Measurements from ENCODE around the gene EML4. TPM values are rescaled to one million over a fixed set of nuclear protein-coding genes. Genes with fewer than 3 reads are reported as not detected.

The EML4 gene
- total and polyA plus RNA-seq, 3 experiments from 2014 or later, result 58.0 to 70.8 (median 61.5) TPM

DNA sequence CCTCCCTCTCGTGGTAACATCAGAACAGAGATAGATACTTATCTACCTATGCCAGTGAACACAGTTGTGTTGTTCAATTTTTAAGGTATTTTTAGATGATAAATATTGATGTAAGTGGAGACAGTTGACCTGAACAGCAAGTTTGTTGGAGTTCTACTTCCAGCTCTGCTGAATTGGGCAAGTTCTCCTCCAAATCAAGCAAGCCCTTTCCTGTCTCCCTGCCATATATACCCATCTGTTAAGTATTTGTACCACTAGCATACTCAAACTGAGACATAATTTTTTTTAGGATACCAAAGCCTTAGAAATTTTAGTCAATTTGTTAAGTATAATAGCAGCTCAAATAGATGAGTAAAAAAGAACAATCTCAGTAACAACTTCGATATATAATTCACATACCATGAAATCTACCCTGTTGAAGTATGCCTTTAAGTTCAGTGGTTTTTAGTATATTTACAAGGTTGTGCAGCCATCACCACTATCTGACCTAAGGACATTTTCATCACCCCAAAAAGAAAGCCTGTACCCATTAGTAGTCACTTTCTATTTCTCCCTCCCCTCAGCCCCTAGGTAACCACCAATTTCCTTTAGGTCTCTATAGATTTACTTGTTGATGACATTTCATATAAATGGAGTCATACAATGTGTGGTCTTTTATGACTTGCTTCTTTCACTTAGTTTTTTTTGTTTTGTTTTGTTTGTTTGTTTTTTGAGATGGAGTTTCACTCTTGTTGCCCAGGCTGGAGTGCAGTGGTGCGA lies 130.0 kb downstream of the EML4 start:
- Histone ChIP-seq H3K9me3 (ENCODE audit: low read length) (no peaks in the 10 kb centered on the region), H3K4me3 (ENCODE audit: low read length) (no peak overlapping the region), H3K4me1 (ENCODE audit: insufficient read depth, low read length) (peaks cover 49% of the 10 kb centered on the region), H3K36me3 (ENCODE audit: insufficient read depth, low read length) (peaks cover 43% of the 10 kb centered on the region), H3K27ac (ENCODE audit: low read depth, low read length) (no peak overlapping the region), H3K27me3 (ENCODE audit: insufficient read depth, low read length, poor library complexity, severe bottlenecking) (no peaks in the 10 kb centered on the region)
- peaks cover 0 to 2% of the 10 kb centered on the region in 2 donors for H3K27me3 Mint-ChIP-seq
- CTCF ChIA-PET, result interaction anchor here (1.0 kb wide), 1 partner anchor 30 kb away, joined by 6 read pairs; no protein-coding TSS in a partner anchor
- H3K4me3 Mint-ChIP-seq, result peak overlapping the region in 6 of 7 donors; percentile 29 to 63 (median 58)
- H3K4me1 Mint-ChIP-seq, result peaks cover 58 to 76% (median 71%) of the 10 kb centered on the region in 3 donors
- POLR2A ChIA-PET, result no interaction called here
- DNase-seq, result no peak
- peak overlapping the region; percentile 44 to 93 (median 85) for H3K27ac Mint-ChIP-seq
- H3K9me3 Mint-ChIP-seq, result no peaks in the 10 kb centered on the region
- peaks cover 33 to 91% (median 48%) of the 10 kb centered on the region in 3 donors for H3K36me3 Mint-ChIP-seq

DNA sequence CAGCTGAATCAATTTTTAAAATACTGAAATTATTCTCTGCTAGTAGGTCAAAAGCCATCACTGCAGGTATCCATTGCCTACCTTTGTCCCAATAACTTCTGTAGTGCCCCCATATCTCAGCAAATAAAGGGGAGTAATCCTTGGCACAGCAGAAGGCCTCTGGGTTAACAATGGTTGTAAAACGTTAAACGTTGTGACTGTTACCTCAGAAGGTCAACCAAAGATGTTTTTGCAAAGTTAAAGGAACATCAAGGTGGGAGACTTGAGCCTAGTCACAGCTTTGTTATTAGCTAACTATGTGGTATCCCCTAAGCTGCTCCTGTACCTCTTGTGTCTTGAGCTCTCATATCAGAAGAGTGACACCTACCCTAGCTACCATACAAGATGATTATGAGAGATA lies 131.4 kb downstream of the EML4 start:
- peaks cover 38% of the 10 kb centered on the region for H3K36me3 ChIP-seq (ENCODE audit: insufficient read depth, low read length)
- POLR2A ChIA-PET, result no interaction called here
- H3K4me1 Mint-ChIP-seq, result peaks cover 56 to 71% (median 71%) of the 10 kb centered on the region in 3 donors
- H3K4me1 ChIP-seq (ENCODE audit: insufficient read depth, low read length), result peaks cover 49% of the 10 kb centered on the region
- no peaks in the 10 kb centered on the region for H3K27me3 ChIP-seq (ENCODE audit: insufficient read depth, low read length, poor library complexity, severe bottlenecking)
- peak overlapping the region in 3 of 8 donors; percentile 38 to 90 (median 81) for H3K27ac Mint-ChIP-seq
- no peaks in the 10 kb centered on the region for H3K9me3 ChIP-seq (ENCODE audit: low read length)
- H3K36me3 Mint-ChIP-seq, result peaks cover 33 to 89% (median 42%) of the 10 kb centered on the region in 3 donors
- CTCF ChIA-PET, result no interaction called here
- no peak overlapping the region for H3K27ac ChIP-seq (ENCODE audit: low read depth, low read length)
- no peak overlapping the region for H3K4me3 Mint-ChIP-seq
- peaks cover 0 to 2% of the 10 kb centered on the region in 2 donors for H3K27me3 Mint-ChIP-seq
- no peaks in the 10 kb centered on the region for H3K9me3 Mint-ChIP-seq
- no peak overlapping the region for H3K4me3 ChIP-seq (ENCODE audit: low read length)
- DNase-seq, result no peak

DNA sequence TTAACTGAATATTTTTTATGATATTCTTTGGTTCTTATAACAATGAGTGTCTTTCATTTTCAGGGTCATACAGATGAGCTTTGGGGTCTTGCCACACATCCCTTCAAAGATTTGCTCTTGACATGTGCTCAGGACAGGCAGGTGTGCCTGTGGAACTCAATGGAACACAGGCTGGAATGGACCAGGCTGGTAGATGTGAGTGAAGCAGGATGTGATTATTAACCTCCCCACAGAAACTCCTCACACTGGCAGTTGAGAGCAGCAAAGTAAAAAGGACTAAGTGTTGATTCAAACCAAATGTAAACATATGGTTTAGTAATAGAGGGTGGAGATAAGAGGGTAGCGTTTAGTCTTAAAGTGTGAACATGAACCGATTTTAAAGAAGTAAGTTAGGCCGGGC lies 134.1 kb downstream of the EML4 start:
- Histone ChIP-seq H3K4me1 (ENCODE audit: insufficient read depth, low read length) (peaks cover 29% of the 10 kb centered on the region), H3K36me3 (ENCODE audit: insufficient read depth, low read length) (peaks cover 32% of the 10 kb centered on the region), H3K4me3 (ENCODE audit: low read length) (no peak overlapping the region), H3K27ac (ENCODE audit: low read depth, low read length) (no peak overlapping the region), H3K9me3 (ENCODE audit: low read length) (no peaks in the 10 kb centered on the region), H3K27me3 (ENCODE audit: insufficient read depth, low read length, poor library complexity, severe bottlenecking) (no peaks in the 10 kb centered on the region)
- POLR2A ChIA-PET, result no interaction called here
- Mint-ChIP-seq H3K36me3 (peaks cover 36 to 82% (median 37%) of the 10 kb centered on the region in 3 donors), H3K27ac (peak overlapping the region in 1 of 8 donors; percentile 41), H3K27me3 (peaks cover 0 to 2% of the 10 kb centered on the region in 2 donors), H3K4me3 (no peak overlapping the region), H3K9me3 (no peaks in the 10 kb centered on the region), H3K4me1 (peaks cover 35 to 61% (median 60%) of the 10 kb centered on the region in 3 donors)
- DNase-seq, result no peak
- CTCF ChIA-PET, result interaction anchor here (1.0 to 2.4 kb wide), 4 partner anchors 11 to 107 kb away, joined by 3 to 9 read pairs (median 4); no protein-coding TSS in a partner anchor

DNA sequence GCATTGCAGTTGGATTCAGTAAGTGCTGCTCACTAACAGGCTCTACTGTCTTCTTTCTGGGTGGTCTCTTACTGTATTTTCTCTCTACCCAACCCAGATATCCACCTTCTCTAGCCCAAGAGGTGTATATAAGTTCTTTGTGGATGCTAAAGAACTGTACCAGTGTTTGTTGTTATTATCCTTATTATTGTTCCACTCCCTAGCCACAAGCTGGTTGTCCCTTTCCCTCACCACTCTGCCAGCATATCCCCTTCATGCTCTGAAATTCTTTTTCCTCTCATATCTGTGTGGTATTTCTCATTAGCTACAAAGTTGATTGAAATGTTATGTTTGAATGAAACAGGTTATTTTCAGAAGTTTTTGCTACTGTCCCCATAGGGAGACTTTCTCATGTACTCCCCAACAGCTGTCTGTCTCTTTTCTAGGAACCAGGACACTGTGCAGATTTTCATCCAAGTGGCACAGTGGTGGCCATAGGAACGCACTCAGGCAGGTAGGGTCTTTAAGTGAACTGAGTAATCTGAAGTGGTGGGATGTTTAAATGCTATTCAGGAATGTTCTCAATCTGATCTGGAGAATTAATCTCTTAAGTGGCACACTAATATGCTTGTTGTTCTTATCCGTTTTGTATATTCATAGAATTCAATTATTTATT lies 135.0 kb downstream of the EML4 start:
- no peak for DNase-seq
- ChIA-PET CTCF (interaction anchor here (1.7 to 2.4 kb wide), 2 partner anchors 10 to 35 kb away, joined by 3 to 9 read pairs; no protein-coding TSS in a partner anchor), POLR2A (interaction anchor here (0.6 kb wide), 1 partner anchor 490 kb away, joined by 3 read pairs; no protein-coding TSS in a partner anchor)
- H3K27me3 Mint-ChIP-seq, result peaks cover 0 to 2% of the 10 kb centered on the region in 2 donors
- Histone ChIP-seq H3K9me3 (ENCODE audit: low read length) (no peaks in the 10 kb centered on the region), H3K4me1 (ENCODE audit: insufficient read depth, low read length) (peaks cover 23% of the 10 kb centered on the region), H3K27ac (ENCODE audit: low read depth, low read length) (no peak overlapping the region), H3K36me3 (ENCODE audit: insufficient read depth, low read length) (peaks cover 36% of the 10 kb centered on the region), H3K4me3 (ENCODE audit: low read length) (no peak overlapping the region), H3K27me3 (ENCODE audit: insufficient read depth, low read length, poor library complexity, severe bottlenecking) (no peaks in the 10 kb centered on the region)
- peaks cover 27 to 59% (median 56%) of the 10 kb centered on the region in 3 donors for H3K4me1 Mint-ChIP-seq
- H3K36me3 Mint-ChIP-seq, result peaks cover 33 to 81% (median 36%) of the 10 kb centered on the region in 3 donors
- H3K9me3 Mint-ChIP-seq, result no peaks in the 10 kb centered on the region
- peak overlapping the region in 3 of 8 donors; percentile 48 to 54 (median 50) for H3K27ac Mint-ChIP-seq
- no peak overlapping the region for H3K4me3 Mint-ChIP-seq

DNA sequence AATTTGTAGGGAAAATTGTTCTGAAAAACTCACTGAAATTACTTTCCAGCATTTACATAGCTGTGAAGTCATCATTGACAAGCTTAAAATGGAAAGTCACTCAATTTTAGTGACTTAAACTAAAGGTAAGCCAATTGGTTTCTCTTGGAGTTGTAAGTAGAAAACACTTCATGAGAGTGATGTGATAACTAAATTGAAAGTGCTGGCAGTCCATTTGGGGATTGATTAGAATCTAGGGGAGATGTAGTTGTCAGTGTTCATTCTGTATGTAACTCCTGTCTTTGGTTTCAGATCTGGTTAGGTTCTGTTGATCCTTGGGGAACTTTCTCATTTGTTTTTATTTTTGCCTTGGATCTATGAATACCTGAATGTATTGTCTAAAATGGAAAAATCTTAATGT lies 138.0 kb downstream of the EML4 start:
- H3K36me3 Mint-ChIP-seq, result peaks cover 22 to 76% (median 34%) of the 10 kb centered on the region in 3 donors
- DNase-seq, result no peak
- Histone ChIP-seq H3K27me3 (ENCODE audit: insufficient read depth, low read length, poor library complexity, severe bottlenecking) (no peaks in the 10 kb centered on the region), H3K4me3 (ENCODE audit: low read length) (no peak overlapping the region), H3K9me3 (ENCODE audit: low read length) (no peaks in the 10 kb centered on the region), H3K36me3 (ENCODE audit: insufficient read depth, low read length) (peaks cover 26% of the 10 kb centered on the region), H3K4me1 (ENCODE audit: insufficient read depth, low read length) (peaks cover 12% of the 10 kb centered on the region), H3K27ac (ENCODE audit: low read depth, low read length) (no peak overlapping the region)
- peaks cover 0 to 2% of the 10 kb centered on the region in 2 donors for H3K27me3 Mint-ChIP-seq
- H3K4me1 Mint-ChIP-seq, result peaks cover 17 to 44% (median 40%) of the 10 kb centered on the region in 3 donors
- POLR2A ChIA-PET, result no interaction called here
- H3K9me3 Mint-ChIP-seq, result no peaks in the 10 kb centered on the region
- peak overlapping the region in 1 of 8 donors; percentile 15 for H3K27ac Mint-ChIP-seq
- CTCF ChIA-PET, result no interaction called here
- no peak overlapping the region for H3K4me3 Mint-ChIP-seq

DNA sequence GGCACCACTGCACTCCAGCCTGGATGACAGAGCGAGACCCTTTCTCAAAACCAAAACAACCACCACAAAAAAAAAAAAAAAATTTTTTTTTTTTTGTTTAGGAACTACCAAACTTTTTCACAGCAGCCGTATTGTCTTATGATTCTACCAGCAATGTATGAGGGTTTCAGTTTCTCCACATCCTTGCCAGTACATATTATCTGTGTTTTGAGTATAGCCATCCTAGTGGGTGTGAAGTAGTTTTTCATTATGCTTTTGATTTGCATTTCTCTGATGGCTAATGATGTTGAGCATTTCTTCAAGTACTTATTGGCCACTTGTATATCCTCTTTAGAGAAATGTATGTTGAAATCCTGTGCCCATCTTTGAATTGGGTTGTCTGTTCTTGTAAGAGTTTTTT lies 140.2 kb downstream of the EML4 start:
- Histone ChIP-seq H3K36me3 (ENCODE audit: insufficient read depth, low read length) (peaks cover 12% of the 10 kb centered on the region), H3K9me3 (ENCODE audit: low read length) (no peaks in the 10 kb centered on the region), H3K4me3 (ENCODE audit: low read length) (no peak overlapping the region), H3K4me1 (ENCODE audit: insufficient read depth, low read length) (peaks cover 12% of the 10 kb centered on the region), H3K27ac (ENCODE audit: low read depth, low read length) (no peak overlapping the region), H3K27me3 (ENCODE audit: insufficient read depth, low read length, poor library complexity, severe bottlenecking) (no peaks in the 10 kb centered on the region)
- Mint-ChIP-seq H3K27me3 (no peaks in the 10 kb centered on the region), H3K9me3 (no peaks in the 10 kb centered on the region), H3K4me1 (peaks cover 12 to 38% (median 37%) of the 10 kb centered on the region in 3 donors), H3K4me3 (no peak overlapping the region), H3K27ac (peak overlapping the region in 6 of 8 donors; percentile 8 to 94 (median 54)), H3K36me3 (peaks cover 13 to 67% (median 17%) of the 10 kb centered on the region in 3 donors)
- ChIA-PET POLR2A (interaction anchor here (0.8 kb wide), 1 partner anchor 8 kb away, joined by 6 read pairs; no protein-coding TSS in a partner anchor), CTCF (interaction anchor here (1.0 kb wide), 1 partner anchor 10 kb away, joined by 3 read pairs; no protein-coding TSS in a partner anchor)
- DNase-seq, result no peak

DNA sequence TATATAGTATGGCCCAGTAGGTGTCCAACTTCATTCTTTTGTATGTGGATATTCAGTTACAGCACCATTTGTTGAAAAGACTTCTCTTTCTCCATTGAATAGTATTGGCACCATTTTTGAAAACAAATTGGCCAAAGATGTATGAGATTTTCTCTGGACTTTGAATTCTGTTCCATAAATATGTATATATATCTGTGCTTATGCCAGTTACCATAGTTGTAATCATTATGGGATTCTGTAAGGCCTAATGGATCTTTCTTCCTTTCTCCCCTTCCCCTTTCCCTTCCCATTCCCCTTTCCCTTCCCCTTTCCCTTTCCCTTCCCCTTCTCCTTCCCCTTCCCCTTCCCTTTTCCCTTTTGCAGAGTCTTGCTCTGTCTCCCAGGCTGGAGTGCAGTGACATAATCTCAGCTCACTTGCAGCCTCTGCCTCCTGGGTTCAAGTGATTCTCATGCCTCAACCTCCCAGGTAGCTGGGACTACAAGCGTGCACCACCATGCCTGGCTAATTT lies 140.9 kb downstream of the EML4 start:
- no peaks in the 10 kb centered on the region for H3K27me3 ChIP-seq (ENCODE audit: insufficient read depth, low read length, poor library complexity, severe bottlenecking)
- H3K36me3 ChIP-seq (ENCODE audit: insufficient read depth, low read length), result peaks cover 11% of the 10 kb centered on the region
- peak overlapping the region in 4 of 8 donors; percentile 8 to 94 (median 67) for H3K27ac Mint-ChIP-seq
- ChIA-PET CTCF (no interaction called here), POLR2A (no interaction called here)
- no peak overlapping the region for H3K4me3 ChIP-seq (ENCODE audit: low read length)
- peaks cover 12 to 68% (median 18%) of the 10 kb centered on the region in 3 donors for H3K36me3 Mint-ChIP-seq
- H3K9me3 Mint-ChIP-seq, result no peaks in the 10 kb centered on the region
- no peak overlapping the region for H3K4me3 Mint-ChIP-seq
- peaks cover 16 to 43% (median 41%) of the 10 kb centered on the region in 3 donors for H3K4me1 Mint-ChIP-seq
- peaks cover 12% of the 10 kb centered on the region for H3K4me1 ChIP-seq (ENCODE audit: insufficient read depth, low read length)
- H3K9me3 ChIP-seq (ENCODE audit: low read length), result no peaks in the 10 kb centered on the region
- H3K27me3 Mint-ChIP-seq, result no peaks in the 10 kb centered on the region
- H3K27ac ChIP-seq (ENCODE audit: low read depth, low read length), result no peak overlapping the region
- no peak for DNase-seq

All from CD8-positive, alpha-beta memory T cell (primary cell).